Brain microvascular endothelial cell (primary cell): ENCODE data around the gene KCNQ1.

Experiments
- DNase-seq: peaks from one replicate; pipeline ENCODE4 v3.0.0-alpha.2; 2020
- H3K27ac ChIP-seq: fragments of 250-450 bp; sonication (Bioruptor Pico); 2 replicates; pipeline ENCODE4 v1.5.1; 2020; ENCODE audit warnings: mild to moderate bottlenecking, moderate library complexity
- H3K27me3 ChIP-seq: fragments of 250-450 bp; sonication (Bioruptor Pico); replicated peaks from 2 replicates; pipeline ENCODE4 v1.5.1; 2020; ENCODE audit warnings: mild to moderate bottlenecking
- H3K36me3 ChIP-seq: fragments of 250-450 bp; sonication (Bioruptor Pico); replicated peaks from 2 replicates; pipeline ENCODE4 v1.5.1; 2020; ENCODE audit warnings: mild to moderate bottlenecking
- H3K4me3 ChIP-seq: 2 replicates; pipeline ENCODE4 v1.5.1; 2011; ENCODE audit warnings: low read depth, mild to moderate bottlenecking, control low read depth, low read length, moderate library complexity
- in situ Hi-C: cut with HindIII; loops from 2 replicates; pipeline ENCODE4 v1.10.0; 2017; ENCODE audit warnings: low sequenced_read_pairs, low pct_ligation_motif_present
- TF ChIP-seq, protein P1 (sequence below): IDR thresholded peaks from 2 replicates; pipeline ENCODE4 v1.5.1; 2011; ENCODE audit warnings: low read depth, mild to moderate bottlenecking, moderate library complexity, low read length, control low read depth, inconsistent platforms; ENCODE audit errors: missing control alignments

KCNQ1 gene

DNA sequence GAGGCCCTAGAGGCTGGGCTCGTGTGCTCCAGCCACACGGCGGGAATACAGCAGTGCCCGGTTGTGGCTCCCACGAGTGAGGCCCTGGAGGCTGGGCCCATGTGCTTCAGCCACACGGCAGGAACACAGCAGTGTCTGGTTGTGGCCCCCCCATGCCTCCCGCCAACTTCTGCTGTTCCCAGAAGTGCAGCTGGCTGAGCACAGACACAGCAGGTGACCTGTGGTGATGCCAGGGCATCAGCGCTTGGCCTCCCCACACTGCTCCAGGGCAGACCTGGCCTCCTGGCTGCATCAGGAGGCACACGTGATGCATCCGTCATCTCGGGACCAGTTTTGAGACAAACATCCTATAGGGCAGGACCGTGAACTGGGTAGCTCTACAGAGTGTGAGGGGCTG, 144.7 kb downstream of the KCNQ1 start:
- TF ChIP-seq, protein P1, sequence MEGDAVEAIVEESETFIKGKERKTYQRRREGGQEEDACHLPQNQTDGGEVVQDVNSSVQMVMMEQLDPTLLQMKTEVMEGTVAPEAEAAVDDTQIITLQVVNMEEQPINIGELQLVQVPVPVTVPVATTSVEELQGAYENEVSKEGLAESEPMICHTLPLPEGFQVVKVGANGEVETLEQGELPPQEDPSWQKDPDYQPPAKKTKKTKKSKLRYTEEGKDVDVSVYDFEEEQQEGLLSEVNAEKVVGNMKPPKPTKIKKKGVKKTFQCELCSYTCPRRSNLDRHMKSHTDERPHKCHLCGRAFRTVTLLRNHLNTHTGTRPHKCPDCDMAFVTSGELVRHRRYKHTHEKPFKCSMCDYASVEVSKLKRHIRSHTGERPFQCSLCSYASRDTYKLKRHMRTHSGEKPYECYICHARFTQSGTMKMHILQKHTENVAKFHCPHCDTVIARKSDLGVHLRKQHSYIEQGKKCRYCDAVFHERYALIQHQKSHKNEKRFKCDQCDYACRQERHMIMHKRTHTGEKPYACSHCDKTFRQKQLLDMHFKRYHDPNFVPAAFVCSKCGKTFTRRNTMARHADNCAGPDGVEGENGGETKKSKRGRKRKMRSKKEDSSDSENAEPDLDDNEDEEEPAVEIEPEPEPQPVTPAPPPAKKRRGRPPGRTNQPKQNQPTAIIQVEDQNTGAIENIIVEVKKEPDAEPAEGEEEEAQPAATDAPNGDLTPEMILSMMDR: no peak
- no peaks in the 10 kb centered on the region for H3K27me3 ChIP-seq
- DNase-seq: no peak
- no peak overlapping the region for H3K4me3 ChIP-seq
- in situ Hi-C loops: no loop called here
- no peaks in the 10 kb centered on the region for H3K36me3 ChIP-seq
- no peak overlapping the region for H3K27ac ChIP-seq

DNA sequence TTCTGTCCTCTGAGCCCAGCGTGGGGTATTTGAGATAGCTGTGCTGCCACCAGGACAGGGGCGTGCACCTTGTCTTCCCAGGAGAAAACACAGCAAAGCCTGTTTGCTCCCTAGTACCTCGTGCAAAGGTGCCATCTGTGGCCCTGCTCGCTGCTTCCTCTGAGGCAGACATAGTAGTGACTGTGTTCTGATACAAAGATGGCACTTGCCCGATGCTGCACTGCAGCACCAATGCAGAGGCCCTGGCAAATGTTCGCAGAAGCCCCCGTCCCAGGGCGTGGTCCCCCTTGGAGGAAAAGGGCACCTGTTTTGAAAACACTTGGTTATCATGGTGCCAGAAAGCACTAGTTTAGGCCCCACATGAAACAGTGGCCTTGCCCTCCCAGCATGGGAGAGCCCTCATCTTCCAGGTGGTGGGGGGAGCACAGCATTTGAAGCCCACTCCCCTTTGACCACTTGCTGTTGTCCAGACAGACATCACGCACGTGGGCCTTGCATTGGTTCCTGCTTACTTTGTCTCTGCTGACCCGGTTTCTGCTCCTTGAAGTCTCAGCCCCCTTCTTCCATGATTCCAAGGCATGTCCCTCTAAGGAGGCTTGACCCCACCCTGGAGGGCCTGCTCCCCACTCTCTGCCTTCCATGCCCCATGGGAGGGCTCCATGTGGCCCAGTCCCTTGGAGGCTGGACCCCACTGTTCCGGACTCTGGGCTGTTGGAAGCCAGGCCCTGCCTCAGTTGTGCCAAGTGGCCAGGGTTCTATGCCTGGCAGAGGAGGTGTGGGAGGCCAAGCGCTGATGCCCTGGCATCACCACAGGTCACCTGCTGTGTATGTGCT, 145.5 kb downstream of the KCNQ1 start:
- in situ Hi-C loops: no loop called here
- TF ChIP-seq, protein P1: no peak
- DNase-seq: no peak

DNA sequence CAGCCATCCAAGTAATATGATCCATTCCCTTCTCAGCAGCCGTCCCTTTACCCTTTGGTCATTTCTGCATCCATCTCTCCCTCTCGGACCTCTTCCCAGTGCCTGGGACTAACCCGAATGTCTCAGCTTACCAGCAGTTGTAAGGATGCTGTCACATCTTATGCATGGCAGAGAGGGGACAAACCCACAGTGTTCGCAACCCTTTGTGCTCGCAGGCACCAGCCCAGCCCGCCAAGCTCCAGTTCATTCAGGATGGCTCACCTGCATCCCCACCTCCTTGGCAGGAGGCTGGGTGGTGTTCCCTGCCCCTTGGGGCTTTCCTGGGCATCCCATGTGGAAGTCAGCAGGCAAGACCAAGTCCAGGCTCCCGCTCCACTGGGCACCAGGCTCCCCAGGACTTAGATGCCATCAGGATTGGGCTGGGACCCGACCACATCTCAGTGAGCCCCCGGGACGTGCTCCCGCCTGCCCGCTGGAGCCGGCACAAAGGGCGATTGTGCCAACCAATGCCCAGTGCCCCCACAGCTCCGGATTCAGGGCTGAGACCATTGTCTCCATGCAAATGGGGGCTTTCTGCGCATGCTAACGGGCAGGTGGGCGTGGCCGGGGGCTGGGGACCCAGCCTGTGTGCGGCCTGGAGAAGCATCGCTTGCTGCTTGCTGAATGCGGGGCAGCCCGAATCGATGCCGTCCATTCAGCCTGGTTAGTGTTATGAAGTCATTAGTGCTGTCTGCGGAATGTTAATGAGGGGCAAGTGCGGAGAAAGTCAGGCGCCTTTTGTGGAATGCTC, 146.4 kb downstream of the KCNQ1 start:
- in situ Hi-C loops: no loop called here
- no peaks in the 10 kb centered on the region for H3K36me3 ChIP-seq
- no peaks in the 10 kb centered on the region for H3K27me3 ChIP-seq
- no peak overlapping the region for H3K27ac ChIP-seq
- TF ChIP-seq, protein P1: no peak
- DNase-seq: no peak
- no peak overlapping the region for H3K4me3 ChIP-seq

More for the DNA sequence above, 145.5 kb downstream of the KCNQ1 start:
- no peaks in the 10 kb centered on the region for H3K36me3 ChIP-seq
- no peaks in the 10 kb centered on the region for H3K27me3 ChIP-seq
- H3K4me3 ChIP-seq: no peak overlapping the region
- H3K27ac ChIP-seq: no peak overlapping the region

DNA sequence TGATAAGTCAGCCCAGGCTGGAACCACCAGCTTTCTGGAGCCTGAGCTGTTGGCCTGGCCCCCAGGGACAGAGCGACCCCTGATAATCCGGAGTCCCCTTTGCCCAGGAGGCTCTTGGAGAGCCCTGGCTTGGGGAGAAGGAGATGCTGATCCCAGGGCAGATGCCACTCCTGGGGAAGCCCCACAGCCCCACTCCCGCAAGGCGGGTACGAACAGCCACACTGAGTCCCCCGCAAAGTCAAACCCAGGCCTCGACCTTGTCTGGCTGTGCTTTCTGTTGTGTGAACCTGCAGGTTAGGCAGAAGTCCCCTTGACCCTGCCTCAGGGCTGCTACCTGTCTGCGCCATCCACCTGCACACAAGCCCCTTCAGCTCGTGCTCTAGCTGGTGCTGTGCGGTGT, 147.0 kb downstream of the KCNQ1 start:
- TF ChIP-seq, protein P1: no peak
- DNase-seq: no peak
- in situ Hi-C loops: no loop called here
- H3K27ac ChIP-seq: no peak overlapping the region
- no peaks in the 10 kb centered on the region for H3K27me3 ChIP-seq
- no peaks in the 10 kb centered on the region for H3K36me3 ChIP-seq
- H3K4me3 ChIP-seq: no peak overlapping the region

DNA sequence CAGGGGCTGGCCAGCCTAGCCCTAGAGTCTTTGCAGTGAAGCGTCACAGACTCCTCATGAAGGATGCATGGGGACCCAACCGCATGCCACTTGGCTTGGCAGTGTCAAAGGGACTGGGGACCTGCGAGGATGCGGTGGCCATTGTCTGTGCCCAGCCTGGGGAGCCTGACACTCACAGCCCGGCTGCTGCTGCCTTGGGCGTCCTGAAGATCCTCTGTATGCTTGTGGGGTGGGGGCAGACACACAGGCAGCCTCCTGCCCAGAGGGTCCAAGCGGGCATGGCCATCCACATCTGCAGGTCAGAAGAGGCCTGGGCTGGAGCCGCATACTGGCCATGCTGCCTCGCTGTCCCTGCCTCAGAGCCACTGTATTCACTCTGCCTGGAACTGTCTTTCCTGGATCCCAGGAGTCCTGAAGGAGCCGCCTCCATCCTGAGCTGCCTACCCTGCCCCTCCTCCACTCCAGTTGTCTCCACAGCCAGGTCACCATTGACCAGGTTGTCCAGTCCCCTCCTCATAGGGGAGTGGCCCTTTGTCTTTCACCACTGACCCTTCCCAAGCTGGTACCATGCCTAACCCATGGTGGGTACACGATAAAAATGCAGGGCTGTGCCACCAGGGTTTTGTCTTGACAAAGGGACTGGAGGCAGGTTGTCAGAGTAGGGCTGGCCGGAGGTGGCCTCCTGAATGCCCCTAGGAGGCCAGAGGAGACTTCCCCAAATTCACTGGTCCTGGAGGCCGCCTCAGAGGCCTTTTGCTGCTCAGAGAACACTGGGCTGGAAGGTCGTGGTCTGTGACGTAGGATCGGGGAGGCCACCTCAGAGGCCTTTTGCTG, 148.0 kb downstream of the KCNQ1 start:
- Histone ChIP-seq H3K4me3 (no peak overlapping the region), H3K27ac (no peak overlapping the region), H3K36me3 (no peaks in the 10 kb centered on the region), H3K27me3 (no peaks in the 10 kb centered on the region)
- in situ Hi-C loops: no loop called here
- no peak for DNase-seq
- TF ChIP-seq, protein P1: no peak
